ENCODE data around the gene NEDD9.

GRCh38 chr6:11232193-11232769, at the start of gene NEDD9:
- TF ChIP-seq EZH2 (IDR thresholded peaks at IDR 0.05; ENCODE audit: borderline replicate concordance, low read length) (no peak), CTCF (IDR thresholded peaks at IDR 0.05; ENCODE audit: low read length) (0 out of 2 replicates have a peak, but pooled peaks have one; percentile 6)

Measured in OCI-LY1 (cell line).